G401 (cell line): Measurements from ENCODE around the gene TAS2R10. TPM values are rescaled to one million over a fixed set of nuclear protein-coding genes. Genes with fewer than 3 reads are reported as not detected.
"Not testable (repeated sequence)": the region's sequence is repeated elsewhere in the genome, so short reads cannot be mapped to it uniquely, and the experiment has no call there.

Source experiments
- DNase-seq: peaks from one replicate; pipeline ENCODE4 v3.0.0-alpha.2; 2015; ENCODE audit warnings: low spot score
- in situ Hi-C: cut with HindIII; loops from 2 replicates; pipeline ENCODE4 v1.10.0; 2016; ENCODE audit warnings: low sequenced_read_pairs, mixed read lengths
- total RNA-seq: library from RNA; depleted of rRNA; stranded (reverse); fragments of >200 nt; shearing (Covaris generic); gene quantifications from 2 replicates; pipeline ENCODE4 v1.2.3, GENCODE V29; 2014; rRNA removed

The TAS2R10 gene
- total RNA-seq, 1 experiment from 2014 or later, result not detected

DNA sequence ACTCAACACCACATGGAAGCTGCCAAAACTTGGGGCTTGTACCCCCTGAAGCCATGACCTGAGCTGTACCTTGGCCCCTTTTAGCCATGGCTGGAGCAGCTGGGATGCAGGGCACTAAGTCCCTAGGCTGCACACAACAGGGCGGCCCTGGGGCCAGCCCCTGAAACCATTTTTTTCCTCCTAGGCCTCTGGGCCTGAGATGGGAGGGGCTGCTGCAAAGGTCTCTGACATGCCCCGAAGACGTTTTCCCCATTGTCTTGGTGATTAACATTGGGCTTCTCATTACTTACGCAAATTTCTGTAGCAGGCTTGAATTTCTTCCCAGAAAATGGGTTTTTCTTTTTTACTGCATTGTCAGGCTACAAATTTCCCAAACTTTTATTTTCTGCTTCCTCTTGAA, 34.4 kb downstream of the TAS2R10 start:
- in situ Hi-C loops, DNase-seq: not testable (repeated sequence)

DNA sequence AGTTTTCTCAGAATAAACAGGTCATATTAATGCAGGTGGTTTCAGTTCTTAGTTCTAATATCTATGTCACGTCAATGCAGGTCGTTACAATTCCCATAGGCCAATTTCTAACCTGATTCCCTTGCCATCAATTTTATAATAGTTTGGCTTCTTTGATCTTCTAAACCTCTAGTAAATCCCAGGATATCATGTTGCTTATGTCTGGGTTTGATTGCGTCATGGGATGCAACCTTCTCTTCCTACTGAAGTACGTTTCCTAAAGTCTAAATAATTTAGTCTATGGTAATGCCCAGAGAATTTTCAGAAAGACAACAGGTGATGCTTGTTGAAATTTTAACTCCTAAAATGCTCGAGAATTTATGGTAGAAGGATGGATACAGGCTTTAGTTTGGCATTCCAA, 42.9 kb downstream of the TAS2R10 start:
- no peak for DNase-seq
- in situ Hi-C loops, result no loop called here

DNA sequence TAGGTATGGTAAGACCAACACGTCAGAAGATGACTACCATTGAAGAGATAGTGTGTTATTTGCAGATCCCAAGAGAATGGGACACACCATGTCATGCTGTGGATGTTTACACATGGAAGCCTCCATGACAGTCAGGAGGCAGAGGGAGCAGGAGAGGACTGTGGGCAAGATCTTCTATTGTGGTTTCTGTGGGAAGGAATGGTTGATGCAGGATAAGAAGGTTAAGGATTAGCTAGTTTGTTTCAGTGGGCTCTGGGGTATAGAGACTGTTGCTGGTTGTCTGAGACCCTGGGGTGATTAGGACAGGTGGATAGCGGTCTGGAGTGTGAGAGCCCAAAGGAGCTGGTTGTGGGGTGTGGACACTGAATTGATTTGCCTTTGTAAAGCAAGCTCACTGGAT, 47.1 kb downstream of the TAS2R10 start:
- in situ Hi-C loops, result no loop called here
- no peak for DNase-seq

Other genes with a start within 250 kb of the TAS2R10 start
- 28.7 and 31.3 TPM in 2 replicates for gene MAGOHB, start 212.7 kb downstream of the TAS2R10 start, total RNA-seq
- not detected in 2 replicates for gene STYK1, start 152.3 kb downstream of the TAS2R10 start, total RNA-seq
- 138 and 218 TPM in 2 replicates for gene YBX3, start 103.0 kb downstream of the TAS2R10 start, total RNA-seq
- gene TAS2R7, start 23.7 kb downstream of the TAS2R10 start, total RNA-seq, result not detected in 2 replicates
- gene TAS2R8, start 19.1 kb downstream of the TAS2R10 start, total RNA-seq, result 1.6 TPM in 1 of 2 replicates, not detected in the other
- gene TAS2R9, start 16.2 kb downstream of the TAS2R10 start, total RNA-seq, result not detected in 2 replicates
- 9.2 TPM in 1 of 2 replicates, not detected in the other for gene PRR4, start 23.1 kb upstream of the TAS2R10 start, total RNA-seq
- 1.8 and 4.1 TPM in 2 replicates for gene PRH1, start 57.9 kb upstream of the TAS2R10 start, total RNA-seq
- gene TAS2R13, start 83.2 kb upstream of the TAS2R10 start, total RNA-seq, result not detected in 2 replicates
- not detected in 2 replicates for gene PRH2, start 102.9 kb upstream of the TAS2R10 start, total RNA-seq
- 0.12 and 3.0 TPM in 2 replicates for gene TAS2R14, start 112.9 kb upstream of the TAS2R10 start, total RNA-seq
- not detected in 2 replicates for gene TAS2R50, start 160.6 kb upstream of the TAS2R10 start, total RNA-seq
- 0.12 and 0.61 TPM in 2 replicates for gene TAS2R20, start 171.9 kb upstream of the TAS2R10 start, total RNA-seq
- gene TAS2R19, start 196.3 kb upstream of the TAS2R10 start, total RNA-seq, result not detected in 2 replicates
- gene TAS2R31, start 205.0 kb upstream of the TAS2R10 start, total RNA-seq, result 0.14 and 0.43 TPM in 2 replicates
- gene TAS2R46, start 235.9 kb upstream of the TAS2R10 start, total RNA-seq, result not detected in 2 replicates